ENCODE measurements around the gene KRT72. TPM values are rescaled to one million over a fixed set of nuclear protein-coding genes. Genes with fewer than 3 reads are reported as not detected.

The KRT72 gene
- total RNA-seq, 1 experiment from 2014 or later: 0.17 TPM

GRCh38 chr12:52636592-52637258 lies 35.5 kb upstream of the KRT72 start:
- H3K4me1 ChIP-seq (ENCODE audit: control insufficient read depth in 1 of 2, insufficient read depth in 2 of 2, low read length in 2 of 2): no peaks in the 10 kb centered on the region
- no peak overlapping the region for H3K9ac ChIP-seq (ENCODE audit: low read length)
- H3K4me3 ChIP-seq (replicated peaks in 1 of 2; ENCODE audit: low read depth in 1 of 2, low read length in 2 of 2): no peak overlapping the region
- ChIA-PET POLR2A (no interaction called here), RAD21 (ENCODE audit: low non-redundant PET in 1 of 2, low total read pairs in 2 of 2, uncharacterized antibody in 2 of 2, unreplicated experiment in 2 of 2) (no interaction called here), CTCF (no interaction called here)
- no peaks in the 10 kb centered on the region for H3K9me2 ChIP-seq (ENCODE audit: insufficient read depth)
- H3K27me3 ChIP-seq (ENCODE audit: insufficient read depth, low read length): no peaks in the 10 kb centered on the region
- intact Hi-C loops (cut with micrococcal nuclease): no loop called here
- no TSS peak for BruUV-seq (replicated peaks)
- no peaks in the 10 kb centered on the region for H3K79me2 ChIP-seq (ENCODE audit: insufficient read depth, low read length)
- no peaks in the 10 kb centered on the region for H4K20me1 ChIP-seq (ENCODE audit: insufficient read depth)
- no peak for ATAC-seq
- H3K27ac ChIP-seq (ENCODE audit: low read depth, low read length): no peak overlapping the region
- H3K4me2 ChIP-seq (ENCODE audit: low read length): no peak overlapping the region
- H3K36me3 ChIP-seq (ENCODE audit: control insufficient read depth in 1 of 2, insufficient read depth in 2 of 2, low read length in 2 of 2): no peaks in the 10 kb centered on the region
- no peak overlapping the region for H2AFZ ChIP-seq (ENCODE audit: low read depth, low read length, poor library complexity, severe bottlenecking)
- DNase-seq (ENCODE audit: low read depth, low spot score): no peak
- TF ChIP-seq ZNF274 (IDR thresholded peaks at IDR 0.05; ENCODE audit: low read depth, low read length): no peak
- TF ChIP-seq EZH2 (IDR thresholded peaks at IDR 0.05): no peak
- TF ChIP-seq POLR2AphosphoS5 (IDR thresholded peaks at IDR 0.05; ENCODE audit: low read depth, low read length): no peak
- TF ChIP-seq ELF1 (IDR thresholded peaks at IDR 0.05; ENCODE audit: borderline replicate concordance, low read depth): no peak
- TF ChIP-seq CTCF (IDR thresholded peaks at IDR 0.05 in 2 of 3, conservative IDR thresholded peaks at IDR 0.05 in 1 of 3; ENCODE audit: borderline replicate concordance in 1 of 3, insufficient read depth in 1 of 3, low read depth in 2 of 3, low read length in 2 of 3): no peak
- TF ChIP-seq SIN3A (IDR thresholded peaks at IDR 0.05; ENCODE audit: low read depth): no peak
- TF ChIP-seq ZFX (IDR thresholded peaks at IDR 0.05): no peak
- TF ChIP-seq TCF7L2 (IDR thresholded peaks at IDR 0.05; ENCODE audit: borderline replicate concordance, extremely low read depth, insufficient read depth, insufficient read length): no peak
- TF ChIP-seq SP1 (IDR thresholded peaks at IDR 0.05; ENCODE audit: low read depth): no peak
- no peak for TF ChIP-seq CEBPB (IDR thresholded peaks at IDR 0.05; ENCODE audit: low read depth)
- TF ChIP-seq JUND (IDR thresholded peaks at IDR 0.05): no peak
- no peak for TF ChIP-seq CBX3 (IDR thresholded peaks at IDR 0.05; ENCODE audit: low read depth)
- TF ChIP-seq POLR2A (IDR thresholded peaks at IDR 0.05; ENCODE audit: borderline replicate concordance, extremely low read depth, insufficient read depth, insufficient read length): no peak
- no peak for TF ChIP-seq REST (IDR thresholded peaks at IDR 0.05; ENCODE audit: low read depth)
- no peak for TF ChIP-seq FOSL1 (IDR thresholded peaks at IDR 0.05; ENCODE audit: low read depth)
- H3K9me3 ChIP-seq (ENCODE audit: control insufficient read depth in 1 of 2, insufficient read depth in 1 of 2, low read depth in 1 of 2, low read length in 2 of 2): no peaks in the 10 kb centered on the region

All from HCT116 (cell line).